Stimulated activated naive CD4-positive, alpha-beta T cell treated with Interleukin-2 at 50 U/mL for 16 hours (primary cell): ENCODE results near the gene CCDC154.

Source experiments
- DNase-seq: peaks from one replicate; lab custom pipeline; 2025; lab: John Stamatoyannopoulos, UW

The CCDC154 gene

DNA sequence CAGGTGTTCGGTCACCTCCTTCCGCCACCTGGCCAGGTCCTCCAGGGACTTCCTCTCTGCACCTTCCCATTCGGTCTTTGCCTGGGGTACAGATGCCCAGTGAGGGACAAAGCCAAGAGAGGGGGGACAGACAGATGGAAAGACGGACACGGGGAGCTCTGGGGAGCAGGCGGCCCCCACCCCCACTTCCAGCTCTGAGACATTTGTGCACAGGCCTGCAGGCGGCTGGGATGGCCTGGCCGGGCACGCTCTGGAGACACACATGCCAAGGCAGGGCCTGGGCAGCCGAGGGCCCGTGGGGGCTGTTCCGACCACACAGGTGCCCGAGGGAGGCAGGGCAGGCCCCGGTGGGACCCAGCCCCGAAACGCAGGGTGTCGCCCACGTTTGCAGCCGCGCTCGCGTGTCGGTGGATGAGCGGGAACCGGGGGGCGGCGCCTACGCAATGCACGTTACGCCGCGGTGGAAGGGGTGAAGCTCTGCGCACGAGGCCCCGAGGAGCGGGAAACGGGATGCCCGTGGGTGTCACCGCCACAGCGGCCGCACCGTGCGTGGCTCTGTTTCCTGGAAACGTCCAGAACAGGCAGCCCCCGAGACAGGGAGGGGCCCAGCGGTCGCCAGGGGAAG is 7.5 kb downstream of the CCDC154 start:
- no peak for DNase-seq

DNA sequence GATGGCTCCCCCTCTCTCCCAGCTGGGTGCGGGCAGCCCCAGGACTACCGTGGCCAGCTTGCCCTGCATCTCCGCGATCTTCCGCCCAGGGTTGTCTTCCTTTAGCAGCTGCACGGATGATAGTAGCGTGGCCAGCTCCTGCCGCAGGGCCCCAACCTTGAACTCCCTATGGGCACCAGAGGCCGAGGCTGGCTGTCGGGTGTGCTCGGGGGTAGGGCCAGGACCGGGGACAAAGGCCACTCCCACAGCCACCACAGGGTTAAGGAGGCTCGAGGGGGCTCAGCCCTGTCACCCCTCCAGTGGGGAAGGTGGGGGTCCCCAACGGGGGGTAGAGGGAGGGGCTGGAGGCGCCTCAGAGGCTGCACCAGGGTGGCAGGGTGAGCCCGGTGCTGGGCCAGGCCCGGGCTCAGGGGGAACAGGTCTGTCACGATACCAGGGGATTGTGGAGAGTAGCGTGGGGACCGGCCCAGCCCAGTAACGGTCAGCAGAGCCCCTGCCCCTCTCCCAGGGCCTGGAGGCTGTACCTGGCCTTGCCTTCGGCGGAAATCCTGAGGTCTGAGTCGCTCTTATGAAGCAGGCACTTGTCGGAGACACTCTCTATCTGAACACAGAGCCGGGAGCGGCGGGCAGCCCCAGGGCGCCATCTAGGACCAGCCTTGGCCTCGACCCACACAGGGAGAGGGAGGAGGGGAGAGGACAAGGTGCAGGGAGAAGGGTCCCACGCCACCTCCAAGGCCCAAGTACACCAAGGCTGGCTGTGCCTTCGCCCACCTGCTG is 8.2 kb downstream of the CCDC154 start:
- DNase-seq, result no peak

DNA sequence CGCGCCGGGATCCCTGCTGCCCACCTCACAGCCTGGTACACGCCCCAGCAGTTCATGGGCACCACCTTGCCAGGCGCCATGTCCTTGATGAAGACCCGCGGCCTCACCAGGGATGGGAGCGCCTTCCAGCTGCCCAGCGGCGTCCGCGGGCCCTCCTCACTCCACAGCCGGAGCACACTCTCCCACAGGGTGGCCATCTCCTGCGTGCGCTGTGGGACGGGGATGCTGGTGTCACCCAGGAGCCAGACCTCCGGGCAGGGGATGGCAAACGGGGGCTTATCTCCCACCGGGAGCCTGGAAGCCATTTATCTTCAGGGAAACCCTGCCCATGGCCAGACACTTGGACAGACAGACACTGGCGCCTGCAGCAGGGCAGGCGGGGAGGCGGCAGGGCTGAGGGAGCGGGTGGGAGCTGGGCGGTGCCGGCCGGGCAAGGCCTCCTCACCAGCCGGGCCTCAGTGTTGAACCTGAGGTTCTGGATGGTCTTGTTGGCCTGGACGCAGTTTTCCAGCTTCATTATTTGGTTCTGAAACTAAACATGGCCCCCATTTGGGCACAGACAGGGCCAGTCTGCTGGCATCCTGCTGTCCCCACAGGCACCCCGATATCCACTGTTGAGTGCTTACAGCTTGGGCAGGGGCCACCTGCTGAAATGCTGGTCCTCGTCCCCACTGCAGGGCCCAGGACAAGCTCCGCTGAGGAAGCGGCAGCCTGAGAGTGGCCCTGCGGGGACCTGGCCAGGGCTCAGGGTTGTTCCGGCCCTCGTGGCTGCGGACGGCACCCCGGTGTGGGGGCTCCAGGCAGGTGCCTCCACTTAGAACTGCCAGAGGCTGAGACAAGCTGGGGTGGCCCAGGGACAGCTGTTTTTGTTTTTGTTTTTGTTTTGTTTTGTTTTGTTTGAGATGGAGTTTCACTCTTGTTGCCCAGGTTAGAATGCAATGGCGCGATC is 9.4 kb downstream of the CCDC154 start:
- no peak for DNase-seq

DNA sequence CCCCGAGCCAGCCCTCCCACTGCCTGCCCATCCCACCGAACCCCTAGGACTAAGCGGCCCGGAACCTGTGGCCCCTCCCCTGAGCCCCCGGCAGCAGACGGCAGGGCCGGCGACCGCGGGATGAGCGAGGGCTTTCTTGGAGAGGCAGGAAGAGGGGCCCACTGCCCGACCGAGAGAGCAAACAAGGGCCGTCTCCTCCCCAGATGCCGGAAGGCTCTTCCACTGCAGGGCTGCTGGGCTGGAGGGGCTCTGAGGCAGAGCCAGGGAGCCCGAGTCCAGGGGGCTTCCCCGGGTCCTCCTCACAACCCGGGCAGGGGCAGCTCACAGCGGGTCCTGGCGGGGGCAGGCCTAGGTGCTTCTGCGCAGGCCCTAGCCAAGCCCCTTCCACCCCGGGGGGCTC is 10.6 kb downstream of the CCDC154 start:
- DNase-seq, result no peak

DNA sequence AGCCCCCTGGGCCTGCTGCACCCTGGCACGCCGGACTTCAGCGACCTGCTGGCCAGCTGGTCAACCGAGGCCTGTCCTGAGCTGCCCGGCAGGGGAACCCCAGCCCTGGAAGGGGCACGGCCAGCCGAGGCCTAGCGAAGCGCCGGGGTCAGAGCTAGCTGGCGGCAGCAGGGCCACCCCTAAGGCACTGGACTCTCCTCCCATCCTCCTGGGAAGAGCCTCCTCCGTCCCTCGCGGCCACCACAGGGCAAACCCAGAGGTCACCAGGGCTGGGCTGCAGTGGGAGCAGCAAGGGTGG is 11.1 kb downstream of the CCDC154 start:
- DNase-seq, result no peak

DNA sequence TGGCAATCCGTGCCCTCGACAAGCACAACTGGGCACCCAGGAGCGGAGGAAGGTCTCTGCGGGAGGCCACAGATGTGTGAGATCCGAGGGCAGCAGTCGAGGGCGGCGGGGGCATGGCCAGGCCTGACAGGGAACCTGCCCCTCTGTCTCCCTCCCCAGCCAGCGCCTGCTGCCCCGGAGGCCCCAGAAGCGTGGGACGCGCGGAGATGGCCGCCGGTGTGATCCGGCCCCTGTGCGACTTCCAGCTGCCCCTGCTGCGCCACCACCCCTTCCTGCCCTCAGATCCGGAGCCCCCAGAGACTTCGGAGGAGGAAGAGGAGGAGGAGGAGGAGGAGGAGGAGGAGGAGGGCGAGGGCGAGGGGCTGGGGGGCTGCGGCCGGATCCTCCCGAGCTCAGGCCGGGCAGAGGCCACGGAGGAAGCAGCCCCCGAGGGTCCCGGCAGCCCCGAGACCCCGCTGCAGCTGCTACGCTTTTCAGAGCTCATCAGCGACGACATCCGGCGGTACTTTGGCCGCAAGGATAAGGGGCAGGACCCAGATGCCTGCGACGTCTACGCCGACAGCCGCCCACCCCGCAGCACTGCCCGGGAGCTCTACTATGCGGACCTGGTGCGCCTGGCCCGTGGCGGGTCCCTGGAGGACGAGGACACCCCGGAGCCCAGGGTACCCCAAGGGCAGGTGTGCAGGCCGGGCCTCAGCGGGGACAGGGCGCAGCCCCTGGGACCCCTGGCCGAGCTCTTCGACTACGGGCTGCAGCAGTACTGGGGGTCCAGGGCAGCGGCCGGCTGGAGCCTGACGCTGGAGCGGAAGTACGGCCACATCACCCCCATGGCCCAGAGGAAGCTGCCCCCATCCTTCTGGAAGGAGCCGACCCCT is 11.7 kb downstream of the CCDC154 start:
- no peak for DNase-seq

DNA sequence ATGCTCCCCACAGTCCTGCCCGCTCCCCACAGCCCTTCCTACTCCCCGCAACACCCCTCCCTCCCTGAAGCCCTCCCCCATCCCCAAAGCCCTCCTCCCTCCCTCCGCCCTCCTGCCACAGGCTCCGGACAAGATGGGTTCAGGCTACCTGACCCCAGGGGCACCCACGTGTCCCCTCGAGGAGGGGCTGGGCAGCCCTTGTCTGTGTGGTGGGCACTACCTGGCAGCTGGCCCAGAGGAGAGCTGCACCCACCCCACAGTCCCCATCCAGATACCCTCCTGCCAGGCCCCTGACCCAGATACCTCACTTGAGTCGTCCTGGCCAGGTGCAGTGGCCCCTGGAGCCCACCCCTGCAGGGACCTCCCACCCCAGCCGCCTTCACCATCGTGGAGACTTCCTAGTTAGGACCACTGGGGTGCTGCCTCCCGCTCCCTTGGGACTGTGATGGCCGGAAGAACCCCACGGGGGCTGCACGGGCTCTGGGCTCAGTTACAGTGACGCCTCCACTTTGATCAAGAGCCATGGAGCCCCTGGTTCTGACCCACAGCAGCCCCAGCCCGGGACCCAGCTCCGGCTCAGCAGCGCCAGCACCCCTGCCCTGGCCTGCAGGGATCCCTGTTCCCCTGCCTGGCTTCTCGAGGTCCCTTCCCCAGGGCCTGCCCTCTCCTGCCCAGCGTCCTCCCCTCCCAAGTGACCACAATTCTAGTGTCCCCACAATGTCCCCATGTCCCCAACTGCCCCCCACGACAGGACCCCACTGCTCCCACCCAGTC is 12.7 kb downstream of the CCDC154 start:
- DNase-seq, result no peak

DNA sequence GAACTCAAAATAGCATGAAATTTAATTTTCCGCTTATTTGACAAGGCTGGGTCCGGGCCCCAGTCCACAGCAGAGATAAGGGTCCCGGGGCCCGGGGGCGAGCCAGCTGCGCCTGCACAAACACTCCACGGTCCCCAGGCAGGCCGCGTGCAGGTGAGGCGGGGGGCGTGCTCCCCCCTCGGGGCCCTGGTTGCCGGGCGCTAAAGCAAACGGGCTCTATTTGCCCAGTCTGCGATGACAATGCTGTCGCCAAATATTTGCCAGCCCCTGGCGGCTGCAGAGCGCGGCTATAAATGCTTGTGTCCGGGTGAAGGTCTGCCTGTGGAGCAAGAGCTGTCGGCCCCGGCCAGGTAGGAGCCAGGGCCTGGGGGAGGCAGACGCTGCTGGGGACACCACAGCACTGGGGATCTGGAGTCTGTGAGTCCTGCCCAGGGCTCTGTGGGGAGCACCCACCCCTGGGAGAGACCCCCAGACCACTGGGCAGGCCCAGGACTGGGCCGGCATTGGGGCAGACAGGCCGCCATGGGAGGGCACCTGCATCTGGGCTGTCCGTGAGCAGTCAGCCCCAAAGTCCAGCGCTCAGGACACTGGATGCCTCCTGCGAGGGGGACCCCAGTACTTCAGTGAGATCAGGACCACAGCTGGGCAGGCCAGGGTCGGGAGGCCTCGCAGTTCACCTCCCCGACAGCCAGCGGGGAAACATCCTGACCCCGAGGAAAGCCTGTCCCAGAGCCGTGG is 13.4 kb downstream of the CCDC154 start, which contains the start of gene PERCC1:
Gene PERCC1 (plus strand): TSS at position 320 of the 738 bp plus-strand sequence. CDS start 1,516 bp downstream, outside the sequence.
- no peak for DNase-seq

DNA sequence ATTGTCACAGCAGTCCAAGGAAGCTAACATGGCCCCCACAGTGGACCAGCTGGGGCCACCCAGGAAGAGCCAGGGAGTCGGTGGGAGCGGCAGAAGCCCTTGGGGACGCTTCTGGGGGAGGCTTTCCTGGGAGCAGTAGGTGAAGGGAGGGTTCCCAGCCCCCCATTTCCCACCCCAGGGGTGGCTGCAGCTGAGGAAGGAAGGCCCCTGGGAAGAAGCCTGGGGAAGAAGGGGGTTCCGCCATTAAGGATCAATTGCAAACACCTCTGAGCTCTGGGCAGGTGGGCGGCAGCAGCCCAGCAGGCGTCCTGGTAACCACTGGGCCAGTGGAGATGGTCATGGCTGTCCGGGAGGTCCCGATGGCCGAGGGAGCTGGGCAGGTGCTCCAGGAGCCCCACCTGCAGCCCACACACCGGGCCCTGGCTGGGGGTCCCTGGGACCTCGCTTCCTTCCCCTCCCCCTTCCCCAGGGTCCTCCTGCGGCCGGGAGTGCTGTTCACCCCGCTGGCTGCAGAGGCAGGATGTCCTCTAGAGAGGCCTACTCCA is 14.1 kb downstream of the CCDC154 start:
- DNase-seq, result no peak

DNA sequence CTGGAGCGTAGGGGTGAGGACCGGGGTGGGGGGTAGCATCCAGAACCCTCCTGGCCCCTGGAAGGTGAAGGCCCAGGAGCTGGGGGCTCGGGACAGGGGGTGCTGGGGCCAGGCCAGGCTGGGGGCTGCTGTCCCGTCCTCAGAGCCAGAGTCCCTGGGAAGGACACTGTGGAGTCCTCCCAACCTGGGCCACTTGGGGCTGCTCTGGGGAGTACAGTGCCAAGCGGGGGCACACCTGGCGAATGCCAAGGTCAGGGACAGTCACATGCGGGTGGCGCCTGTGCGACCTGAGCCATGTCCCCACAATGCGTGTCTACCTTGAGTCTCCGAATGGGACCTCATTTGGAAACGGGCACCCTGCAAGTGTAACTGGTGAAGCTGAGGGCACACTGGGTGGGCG is 14.7 kb downstream of the CCDC154 start:
- no peak for DNase-seq

DNA sequence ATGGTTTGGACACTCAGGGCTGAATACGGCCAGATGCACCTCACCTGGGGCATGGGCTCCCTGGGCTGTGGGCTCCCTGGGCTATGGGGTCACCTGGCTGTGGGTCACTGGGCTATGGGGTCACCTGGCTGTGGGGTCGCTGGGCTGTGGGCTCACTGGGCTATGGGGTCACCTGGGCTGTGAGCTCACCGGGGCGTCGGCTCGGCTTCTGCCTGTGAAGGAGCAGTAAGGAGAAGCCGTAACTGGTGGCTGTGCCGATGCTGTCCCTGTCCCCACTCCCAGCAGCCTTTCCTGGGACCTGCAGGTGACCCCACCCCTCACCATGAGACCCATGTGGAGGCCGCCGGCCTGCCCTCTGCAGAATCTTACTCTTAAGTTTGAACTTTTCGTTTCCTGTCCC is 15.3 kb downstream of the CCDC154 start:
- DNase-seq, result no peak

DNA sequence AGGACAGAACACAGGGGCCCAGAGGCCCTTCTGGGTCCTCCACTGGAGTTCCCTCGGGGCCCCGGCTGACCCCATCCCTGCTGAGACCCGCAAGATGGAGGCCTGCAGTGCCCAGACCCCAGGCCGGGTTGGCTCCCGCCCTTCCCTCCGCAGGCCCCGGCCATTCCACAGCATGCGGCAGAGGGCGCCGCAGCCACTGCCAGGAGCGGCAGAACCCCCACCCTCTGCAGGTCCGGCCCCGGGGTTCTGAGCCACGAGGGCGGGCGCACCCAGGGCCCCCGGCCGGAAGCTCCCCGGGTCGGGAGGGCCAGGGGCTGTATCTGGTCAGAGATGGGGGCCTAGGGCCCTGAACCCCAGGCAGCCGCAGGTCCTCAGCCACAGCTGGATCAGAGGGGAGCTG is 15.8 kb downstream of the CCDC154 start:
- peak; percentile 15 for DNase-seq

DNA sequence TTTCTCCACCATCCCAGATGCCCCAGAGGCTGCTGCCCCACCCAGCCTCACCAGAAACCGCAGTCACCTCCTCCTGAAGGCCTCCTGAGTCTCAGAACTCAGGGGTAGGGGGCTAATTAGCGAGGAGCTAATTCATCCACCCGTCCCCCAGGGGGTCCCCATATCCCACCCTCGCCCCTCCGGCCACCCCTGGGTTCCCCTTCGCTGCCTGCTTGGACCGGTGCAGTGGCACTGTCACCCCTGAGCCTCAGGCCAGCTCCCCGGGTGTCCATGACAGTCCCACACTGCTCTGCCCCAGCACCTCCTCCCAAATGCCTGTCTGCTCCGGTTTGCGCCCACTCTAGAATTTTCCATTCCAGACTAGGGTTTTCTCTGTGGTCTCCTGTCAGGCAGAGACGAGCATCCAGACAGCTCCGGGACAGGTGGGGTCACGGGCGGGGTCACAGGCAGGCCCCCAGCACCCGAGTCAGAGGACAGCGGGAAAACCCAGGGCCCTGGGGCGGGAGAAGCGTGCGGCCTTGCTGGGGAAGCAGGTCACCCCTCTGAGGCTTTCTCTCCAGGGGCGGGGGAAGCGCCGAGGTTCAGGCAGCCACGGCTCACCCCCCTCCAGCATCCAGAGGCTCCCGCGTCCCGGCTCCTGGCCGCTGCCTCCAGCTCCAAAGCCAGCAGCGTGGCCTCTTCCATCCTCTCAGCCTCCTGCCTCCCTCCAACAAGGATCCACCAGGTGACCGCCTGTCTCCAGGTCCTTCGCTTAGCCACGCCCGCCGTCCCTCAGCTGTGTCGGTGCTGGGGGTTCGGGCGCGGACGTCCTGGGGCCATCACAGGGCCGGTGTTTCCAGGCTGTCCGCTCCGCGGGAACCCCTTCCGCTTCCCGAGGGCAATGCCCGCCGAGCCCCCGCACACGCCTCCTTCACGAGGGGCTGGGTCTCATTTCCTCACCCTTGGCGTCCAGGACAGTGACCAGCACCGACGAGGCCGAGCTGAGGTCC is 16.6 kb downstream of the CCDC154 start:
- no peak for DNase-seq

DNA sequence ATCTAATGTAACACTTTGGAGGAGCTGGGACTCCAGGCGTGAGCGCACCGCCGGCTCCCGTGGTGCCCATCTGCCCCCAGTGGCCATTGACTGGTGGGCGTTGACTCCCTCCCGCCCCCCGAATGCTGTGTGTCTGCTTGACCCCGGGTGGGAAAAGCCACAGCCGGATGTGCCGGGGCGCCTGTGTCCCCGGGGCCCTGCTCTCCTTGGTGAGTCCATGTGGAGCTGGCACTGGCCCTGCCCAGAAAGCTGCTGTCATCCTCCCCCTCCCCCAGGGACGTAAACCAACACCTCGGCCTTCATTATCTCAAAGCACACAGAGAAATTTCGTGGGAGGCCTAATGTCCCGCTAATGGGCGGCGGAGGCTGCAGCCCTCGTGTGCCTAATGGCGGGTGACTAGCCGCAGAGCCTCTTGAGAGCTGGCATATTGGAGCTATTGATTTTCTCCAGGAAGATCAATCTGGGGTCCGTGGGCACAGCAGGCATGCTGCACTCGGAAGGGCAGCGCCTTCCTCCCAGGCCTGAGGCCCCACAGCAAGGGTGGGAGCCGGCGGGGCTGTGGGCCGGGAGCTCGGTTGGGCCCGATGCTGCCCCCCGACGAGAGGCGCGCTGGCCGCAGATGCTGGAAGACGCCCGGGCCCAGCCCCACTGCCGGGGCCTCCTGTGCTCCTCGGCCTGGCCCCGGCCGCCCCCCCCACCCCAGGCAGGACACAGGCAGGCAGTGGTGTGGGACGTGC is 17.5 kb downstream of the CCDC154 start:
- DNase-seq, result no peak

DNA sequence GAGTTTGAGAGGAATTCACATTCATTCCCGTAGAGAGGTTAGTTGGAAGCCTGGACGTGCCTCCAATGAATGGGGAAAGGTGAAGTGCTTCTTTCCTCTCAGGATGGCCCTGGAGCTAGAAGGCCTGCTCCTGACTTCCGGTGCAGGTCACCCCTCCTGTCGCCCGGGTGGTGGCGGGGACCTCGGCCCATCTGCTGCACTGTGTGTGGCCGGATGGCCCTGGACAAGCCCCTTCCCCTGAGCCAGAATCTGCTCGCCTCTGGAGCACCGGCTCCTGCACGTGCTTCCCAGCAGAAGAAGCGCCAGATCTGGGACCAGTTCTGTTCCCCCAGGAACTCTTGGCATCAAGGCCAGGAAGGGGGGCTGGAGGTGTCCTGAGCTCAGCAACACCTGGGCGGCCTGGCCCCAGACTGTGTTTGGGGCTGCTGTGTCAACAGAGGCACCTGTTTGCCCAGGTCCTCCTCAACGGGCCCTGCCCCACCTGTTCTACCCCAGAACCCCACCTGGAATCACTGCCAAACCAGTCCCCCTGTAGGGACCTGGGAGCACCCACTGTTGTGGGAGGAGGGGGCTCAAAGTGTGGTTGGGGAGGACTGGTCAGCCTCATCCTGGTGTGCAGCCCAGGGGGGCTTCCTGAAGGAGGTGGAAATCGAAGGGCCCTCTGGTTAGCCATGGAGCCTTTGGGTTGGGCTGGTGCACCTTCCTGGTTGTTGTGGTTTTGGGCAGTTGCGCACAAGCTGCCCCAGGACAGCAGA is 18.6 kb downstream of the CCDC154 start:
- DNase-seq, result no peak

DNA sequence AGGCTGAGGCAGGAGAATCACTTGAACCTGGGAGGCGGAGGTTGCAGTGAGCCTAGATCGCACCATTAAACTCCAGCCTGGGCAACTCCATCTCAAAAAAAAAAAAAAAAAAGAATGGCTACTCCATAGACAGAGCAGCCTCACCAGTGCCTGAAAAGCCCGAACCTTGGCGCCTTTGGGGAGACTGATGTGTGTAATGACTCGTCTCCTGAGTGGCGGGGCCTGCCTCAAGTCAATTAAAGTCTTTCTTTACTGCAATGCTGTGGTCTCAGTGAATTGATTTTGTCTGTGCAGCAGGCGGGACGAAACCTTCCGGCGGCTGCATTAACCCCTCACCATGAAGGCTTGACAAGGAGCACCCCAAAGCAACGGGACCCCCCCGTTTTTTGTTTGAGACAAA is 20.3 kb downstream of the CCDC154 start:
- no peak for DNase-seq

DNA sequence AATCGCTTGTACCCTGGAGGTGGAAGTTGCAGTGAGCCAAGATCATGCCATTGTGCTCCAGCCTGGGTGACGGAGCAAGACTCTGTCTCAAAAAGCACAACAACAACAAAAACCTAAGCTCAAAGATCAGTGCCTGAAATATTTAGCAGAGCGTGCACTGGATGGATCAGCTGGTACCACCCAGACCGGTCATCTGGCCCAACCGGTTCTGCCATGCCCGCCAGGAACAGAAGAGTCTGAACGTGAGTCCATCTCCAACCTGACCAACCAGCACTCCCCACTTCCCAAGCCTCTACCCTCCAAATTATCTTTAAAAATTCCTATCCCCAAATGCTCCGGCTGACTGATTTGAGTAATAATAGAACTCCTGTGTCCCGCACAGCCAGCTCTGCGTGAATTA is 22.3 kb downstream of the CCDC154 start:
- DNase-seq, result no peak
